H1 (cell line): ENCODE measurements around the gene TTC4.

Source experiments
- ATF3 ChIP-seq: IDR thresholded peaks from 2 replicates; pipeline ENCODE4 v1.6.1; 2011; ENCODE audit warnings: low read depth, mild to moderate bottlenecking, low read length; ENCODE audit not compliant: insufficient read depth
- BRCA1 ChIP-seq: IDR thresholded peaks from 2 replicates; pipeline ENCODE4 v1.6.1; 2012; ENCODE audit warnings: low read depth, low read length, improper control_type of control experiment
- E2F6 ChIP-seq: IDR thresholded peaks from 2 replicates; pipeline ENCODE4 v1.6.1; 2012; ENCODE audit warnings: inconsistent platforms
- HDAC6 ChIP-seq: IDR thresholded peaks from one replicate; pipeline ENCODE4 v1.7.1; 2012; ENCODE audit warnings: low read depth, mild to moderate bottlenecking, inconsistent platforms, low read length, moderate library complexity
- JUN ChIP-seq: IDR thresholded peaks from 2 replicates; pipeline ENCODE4 v1.6.1; 2011; ENCODE audit warnings: low read depth, mild to moderate bottlenecking, improper control_type of control experiment, low read length
- JUND ChIP-seq: IDR thresholded peaks from 2 replicates; pipeline ENCODE4 v1.6.1; 2011; ENCODE audit warnings: mild to moderate bottlenecking, improper control_type of control experiment, low read length
- POLR2A ChIP-seq, 2 experiments: IDR thresholded peaks; 1 replicate in 1 of 2; 2 replicates in 1 of 2; pipeline ENCODE4 v1.6.1; 2011; ENCODE audit warnings: low read depth in 2 of 2, low read length in 2 of 2, mild to moderate bottlenecking in 2 of 2; ENCODE audit errors: control extremely low read depth in 1 of 2
- TAF1 ChIP-seq: IDR thresholded peaks from 2 replicates; pipeline ENCODE4 v1.6.1; 2011; ENCODE audit warnings: mild to moderate bottlenecking, low read depth, low read length
- TEAD4 ChIP-seq: IDR thresholded peaks from 2 replicates; pipeline ENCODE4 v1.6.1; 2012; ENCODE audit warnings: low read depth, low read length, inconsistent platforms, mixed read lengths

DNA sequence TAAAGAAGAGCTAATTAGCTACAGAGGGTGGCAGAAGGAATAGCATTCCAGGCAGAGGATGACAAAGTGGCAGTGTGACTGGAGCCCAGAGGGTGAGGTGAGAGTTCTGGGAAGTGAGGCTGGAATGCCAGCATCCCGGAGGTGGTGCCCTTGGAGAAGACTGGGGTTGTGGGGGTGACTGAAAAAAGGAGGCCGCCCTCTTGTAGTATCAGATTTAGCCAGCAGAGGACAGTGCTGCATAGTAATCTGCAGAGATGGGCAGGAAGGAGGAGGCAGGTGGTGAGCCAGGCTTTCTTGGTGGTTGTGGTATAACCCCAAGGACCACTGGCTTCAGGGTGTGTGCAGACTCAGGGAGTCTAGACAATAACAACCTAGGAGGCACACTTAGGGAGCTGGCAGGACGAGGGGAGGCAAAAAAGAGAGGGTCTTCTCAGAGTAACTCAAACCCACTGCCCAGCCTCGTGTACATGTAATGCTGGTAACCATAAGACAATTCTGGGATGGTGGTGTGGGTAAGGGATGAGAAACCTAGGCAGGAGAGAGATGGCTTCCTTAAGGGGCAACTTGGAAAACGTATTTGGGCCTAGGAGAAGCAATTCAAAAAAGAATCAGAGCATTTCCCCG is 43.6 kb upstream of the TTC4 start:
- TF ChIP-seq POLR2A (IDR thresholded peaks at IDR 0.05; ENCODE audit: control extremely low read depth in 1 of 2, low read depth in 2 of 2, low read length in 2 of 2) (no peak), TEAD4 (peak; percentile 75), ATF3 (no peak), TAF1 (no peak), JUND (no peak), HDAC6 (no peak), JUN (no peak), E2F6 (no peak), BRCA1 (no peak)
